Inflammatory macrophage (primary cell): ENCODE data around the gene CREG2.
A peak's percentile ranks its signal among the peaks of the same experiment; 100 is the strongest.

Experiments
- DNase-seq, 2 donors: peaks; one replicate each; pipeline ENCODE4 v3.0.0-alpha.2; 2020 to 2022

Gene CREG2

DNA sequence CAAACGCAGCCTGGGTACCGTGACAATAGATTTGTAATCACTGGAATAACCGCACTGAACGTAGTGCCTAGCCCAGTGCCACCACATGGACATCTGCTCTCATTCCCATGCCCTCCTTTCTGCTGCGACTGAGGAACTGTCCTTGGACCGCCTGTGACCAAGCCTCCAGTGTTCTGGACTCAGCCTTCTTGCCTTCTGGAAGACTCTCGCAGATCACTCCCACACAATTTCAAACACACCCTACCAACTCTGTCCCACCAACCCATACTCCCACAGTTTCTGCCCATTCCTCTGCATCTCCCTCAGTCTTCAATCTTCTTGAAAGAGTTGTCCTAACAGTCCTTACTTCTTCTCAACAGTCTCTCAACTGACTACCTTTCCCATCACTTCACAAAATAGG, 80.9 kb downstream of the CREG2 start:
- peak; percentile 8 to 27 for DNase-seq

DNA sequence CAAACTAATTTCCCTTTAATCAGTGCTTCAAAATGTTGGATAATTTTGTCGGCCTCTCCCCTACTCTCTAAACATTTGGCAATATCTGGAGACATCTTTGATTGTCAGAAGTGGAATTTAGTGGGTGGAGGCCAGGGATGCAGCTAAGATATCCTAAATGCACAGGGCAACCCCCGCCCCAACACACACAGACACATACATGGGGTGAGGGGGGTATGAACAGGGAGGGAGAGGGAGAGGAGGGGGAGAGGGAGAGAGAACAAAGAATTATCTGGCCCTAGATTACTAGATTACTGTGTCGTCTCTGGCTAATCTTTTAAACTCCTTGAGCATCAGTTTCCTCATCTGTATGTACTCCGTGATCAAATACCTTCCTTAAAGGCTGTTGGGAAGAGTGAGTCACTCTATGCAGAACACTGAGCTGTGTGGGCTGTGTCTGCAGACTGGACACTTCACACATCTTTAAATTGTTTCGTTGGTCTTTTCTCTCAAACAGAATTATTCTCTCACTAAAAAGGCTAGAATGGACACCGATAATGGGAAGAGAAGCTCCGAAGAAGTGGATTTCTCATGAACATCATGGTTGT, 81.7 kb downstream of the CREG2 start:
- peak; percentile 50 to 69 for DNase-seq

DNA sequence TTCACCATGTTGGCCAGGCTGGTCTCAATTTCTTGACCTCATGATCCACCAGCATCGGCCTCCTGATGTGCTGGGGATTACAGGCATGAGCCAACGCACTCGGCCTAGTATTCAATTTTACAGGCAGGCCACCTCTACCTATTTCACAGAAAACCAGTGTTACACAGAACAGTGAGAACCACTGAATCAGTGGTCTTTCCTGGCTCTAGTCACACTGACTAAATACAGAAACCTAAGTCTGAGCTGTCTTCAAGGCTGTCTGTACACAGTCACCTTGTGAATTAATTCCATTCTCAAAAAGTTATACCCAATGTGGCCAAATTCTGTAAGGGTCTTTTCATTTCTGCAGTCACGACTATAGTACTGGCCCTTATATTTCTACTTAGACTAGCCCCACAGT, 82.3 kb downstream of the CREG2 start:
- DNase-seq = no peak

- DNase-seq = no peak
Observed at GRCh38 chr2:101303688-101304087, 83.6 kb downstream of the CREG2 start.

DNA sequence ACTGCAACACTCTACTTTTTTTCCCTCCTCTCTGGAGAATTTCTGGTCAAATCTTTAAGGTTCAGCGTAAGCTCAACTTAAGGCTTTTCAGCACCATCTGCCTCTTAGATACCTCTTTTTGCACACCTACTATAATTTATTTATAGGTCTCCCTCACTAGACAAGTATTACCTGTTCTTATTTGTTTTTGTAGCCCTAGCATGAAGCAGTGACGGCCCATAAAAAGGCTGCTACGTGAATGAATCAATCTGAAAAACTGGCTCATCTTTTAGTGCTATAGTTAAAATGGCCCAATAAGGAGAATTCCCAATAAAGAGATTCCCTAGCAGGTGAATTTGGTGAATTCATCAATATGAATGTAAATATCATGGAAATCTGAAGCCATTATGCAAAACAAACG, 85.3 kb downstream of the CREG2 start:
- no peak for DNase-seq

DNA sequence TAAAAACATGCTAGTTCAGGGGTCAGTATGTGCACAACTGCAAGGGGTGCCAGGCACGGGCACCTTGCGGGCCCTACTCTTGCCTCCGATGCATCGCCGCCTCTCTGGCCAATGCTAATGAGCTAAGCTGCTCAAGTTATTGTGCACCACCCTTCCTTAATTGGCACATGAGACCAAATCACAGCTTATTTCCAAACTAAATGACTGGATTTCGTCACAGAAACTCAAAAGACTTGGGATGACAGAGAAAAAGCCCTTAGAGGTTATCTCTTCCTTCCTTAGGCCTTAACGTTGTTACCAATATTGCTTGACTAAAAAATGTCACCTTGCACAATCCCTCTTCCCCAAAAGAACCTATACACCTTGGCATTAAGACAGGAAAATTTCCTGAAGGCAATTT, 86.5 kb downstream of the CREG2 start:
- DNase-seq = peak; percentile 31 to 74

DNA sequence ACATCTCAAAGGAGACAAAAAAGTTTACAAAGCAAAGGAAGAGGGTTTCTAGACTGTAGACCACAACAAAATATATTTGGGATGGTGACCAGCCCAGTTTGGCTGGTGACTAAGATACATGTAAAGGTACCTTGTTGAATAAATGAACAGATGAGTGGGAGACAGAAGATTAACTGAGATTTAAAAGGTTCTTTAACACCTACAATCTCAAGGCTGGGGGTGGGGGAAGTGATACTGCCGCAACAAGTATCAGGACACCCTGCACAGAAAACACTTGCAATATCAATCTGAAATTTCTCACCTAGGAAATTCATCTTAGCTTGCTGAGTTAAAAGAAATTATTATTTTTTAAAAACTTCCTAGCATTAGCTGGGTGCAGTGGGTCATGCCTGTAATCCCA, 87.1 kb downstream of the CREG2 start:
- DNase-seq = no peak

GRCh38 chr2:101299604-101300003, 87.7 kb downstream of the CREG2 start:
- no peak for DNase-seq

GRCh38 chr2:101297383-101297782, 89.9 kb downstream of the CREG2 start:
- DNase-seq = no peak

- DNase-seq = no peak
Observed at GRCh38 chr2:101296371-101296770, 90.9 kb downstream of the CREG2 start.

DNA sequence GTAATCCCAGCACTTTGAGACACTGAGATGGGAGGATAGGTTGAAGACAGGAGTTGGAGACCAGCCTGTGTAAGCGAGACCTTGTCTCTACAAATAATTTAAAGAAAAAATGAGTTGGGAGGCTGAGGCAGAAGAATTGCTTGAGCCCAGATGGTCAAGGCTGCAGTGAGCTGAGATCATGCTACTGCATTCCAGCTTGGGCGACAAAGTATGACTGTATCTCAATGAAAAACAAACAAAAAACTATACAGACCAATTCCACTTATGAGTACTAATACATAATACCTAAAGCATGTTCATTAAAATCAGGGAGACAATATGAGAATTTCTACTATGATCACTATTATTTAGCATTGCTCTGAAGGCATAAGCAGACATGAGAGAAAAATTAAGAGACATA, 91.4 kb downstream of the CREG2 start:
- DNase-seq = no peak
